Measurements from ENCODE around the gene PRR5L. TPM values are rescaled to one million over a fixed set of nuclear protein-coding genes. Genes with fewer than 3 reads are reported as not detected.

PRR5L gene
- total and polyA plus RNA-seq, 9 of the 15 experiments (the other 6 are each of a cell fraction or from before 2014, with no cell fraction given): 0.11 to 0.60 (median 0.36) TPM; not detected in 2

GRCh38 chr11:36373016-36374010, 77.2 kb downstream of the PRR5L start:
- ATAC-seq: no peak
- Histone ChIP-seq H3K27ac (ENCODE audit: extremely low read depth, low read depth, low read length) (no peak overlapping the region), H3K9ac (ENCODE audit: insufficient read depth in 1 of 2, low read depth in 2 of 2, low read length in 2 of 2) (no peak overlapping the region), H3K79me2 (ENCODE audit: control insufficient read depth, insufficient read depth, low read length) (no peaks in the 10 kb centered on the region), H3K9me3 (replicated peaks; ENCODE audit: control insufficient read depth, insufficient read depth, low read depth, low read length) (no peaks in the 10 kb centered on the region), H3K27me3 (ENCODE audit: control insufficient read depth in 2 of 2, insufficient read depth in 2 of 2, low read length in 2 of 2) (peaks cover 34 to 35% of the 10 kb centered on the region in 2 experiments), H2AFZ (ENCODE audit: low read depth, low read length) (no peak overlapping the region), H3K9me1 (ENCODE audit: control insufficient read depth, insufficient read depth, low read length) (no peaks in the 10 kb centered on the region), H3K4me2 (ENCODE audit: insufficient read depth, low read length) (no peak overlapping the region), H3K4me3 (no peak overlapping the region), H3K36me3 (ENCODE audit: control insufficient read depth, insufficient read depth, low read length) (no peaks in the 10 kb centered on the region), H4K20me1 (replicated peaks; ENCODE audit: control insufficient read depth, insufficient read depth, low read length) (no peaks in the 10 kb centered on the region), H3K4me1 (replicated peaks in 1 of 2; ENCODE audit: control insufficient read depth in 2 of 2, insufficient read depth in 2 of 2, low read length in 2 of 2) (peaks cover 0 to 15% of the 10 kb centered on the region in 2 experiments; a peak in 1 of 5 replicates)
- no TSS peak for BruUV-seq (replicated peaks)
- ChIA-PET CTCF (ENCODE audit: low intra/inter-chr PET ratio) (no interaction called here), POLR2A (interaction anchor here (1.0 kb wide), 1 partner anchor 10 kb away, joined by 5 read pairs; no protein-coding TSS in a partner anchor)
- 0% methylated on average over 6 of the region's 6 CpGs for whole genome bisulfite sequencing (ENCODE audit: insufficient coverage, low coverage, missing lambda C conversion rate)
- in situ Hi-C loops (cut with MboI): no loop called here
- DNase-seq (ENCODE audit: extremely low read depth in 1 of 4, low spot score in 3 of 4): no peak
- no peak for FAIRE-seq
- intact Hi-C loops (cut with micrococcal nuclease): no loop called here
- TF ChIP-seq ZNF217 (CRISPR knock-in tag; IDR thresholded peaks at IDR 0.05) (no peak), SLC30A9 (CRISPR knock-in tag; IDR thresholded peaks at IDR 0.05) (no peak), MEIS2 (IDR thresholded peaks at IDR 0.05; ENCODE audit: partially characterized antibody) (peak; percentile 36), ZNF274 (IDR thresholded peaks at IDR 0.05; ENCODE audit: borderline replicate concordance, low read depth, low read length) (no peak), CEBPB (tag; IDR thresholded peaks at IDR 0.05) (peak; percentile 75), HMG20A (CRISPR knock-in tag; conservative IDR thresholded peaks at IDR 0.05) (no peak), KDM4B (IDR thresholded peaks at IDR 0.05; ENCODE audit: borderline replicate concordance in 2 of 2, low read depth in 1 of 2) (no peak), SRF (CRISPR knock-in tag; IDR thresholded peaks at IDR 0.05) (no peak), CEBPG (CRISPR knock-in tag; IDR thresholded peaks at IDR 0.05) (no peak), CEBPG (tag; conservative IDR thresholded peaks at IDR 0.05 in 1 of 2, IDR thresholded peaks at IDR 0.05 in 1 of 2) (peak; percentile 57 to 62; a peak in 3 of 4 replicates), ZNF184 (CRISPR knock-in tag; IDR thresholded peaks at IDR 0.05) (no peak)
- TF ChIP-seq, protein P1, sequence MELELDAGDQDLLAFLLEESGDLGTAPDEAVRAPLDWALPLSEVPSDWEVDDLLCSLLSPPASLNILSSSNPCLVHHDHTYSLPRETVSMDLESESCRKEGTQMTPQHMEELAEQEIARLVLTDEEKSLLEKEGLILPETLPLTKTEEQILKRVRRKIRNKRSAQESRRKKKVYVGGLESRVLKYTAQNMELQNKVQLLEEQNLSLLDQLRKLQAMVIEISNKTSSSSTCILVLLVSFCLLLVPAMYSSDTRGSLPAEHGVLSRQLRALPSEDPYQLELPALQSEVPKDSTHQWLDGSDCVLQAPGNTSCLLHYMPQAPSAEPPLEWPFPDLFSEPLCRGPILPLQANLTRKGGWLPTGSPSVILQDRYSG (tag; conservative IDR thresholded peaks at IDR 0.05; ENCODE audit: low read depth): no peak

All from K562 (cell line).